Esophagus squamous epithelium (tissue), 4 donors: ENCODE data around the gene DERL3.

Source experiments
- POLR2A ChIP-seq, 4 donors: fragments of 450-650 bp; IDR thresholded peaks; one replicate each; pipeline ENCODE4 v1.6.1; 2017; ENCODE audit warnings: antibody characterized with exemption in 4 of 4, mild to moderate bottlenecking in 4 of 4, moderate library complexity in 3 of 4
- TF ChIP-seq, protein P1 (sequence below), 6 experiments: fragments of 450-650 bp in 4 of 6; fragments of 200-600 bp in 2 of 6; sonication (generic) in 2 of 6; IDR thresholded peaks; one replicate each; pipeline ENCODE4 v1.5.1; 2016 to 2019; ENCODE audit warnings: antibody characterized with exemption in 6 of 6, mild to moderate bottlenecking in 4 of 6, moderate library complexity in 4 of 6

GRCh38 chr22:23823331-23823791 is 15.4 kb downstream of the DERL3 start:
- TF ChIP-seq, protein P1, sequence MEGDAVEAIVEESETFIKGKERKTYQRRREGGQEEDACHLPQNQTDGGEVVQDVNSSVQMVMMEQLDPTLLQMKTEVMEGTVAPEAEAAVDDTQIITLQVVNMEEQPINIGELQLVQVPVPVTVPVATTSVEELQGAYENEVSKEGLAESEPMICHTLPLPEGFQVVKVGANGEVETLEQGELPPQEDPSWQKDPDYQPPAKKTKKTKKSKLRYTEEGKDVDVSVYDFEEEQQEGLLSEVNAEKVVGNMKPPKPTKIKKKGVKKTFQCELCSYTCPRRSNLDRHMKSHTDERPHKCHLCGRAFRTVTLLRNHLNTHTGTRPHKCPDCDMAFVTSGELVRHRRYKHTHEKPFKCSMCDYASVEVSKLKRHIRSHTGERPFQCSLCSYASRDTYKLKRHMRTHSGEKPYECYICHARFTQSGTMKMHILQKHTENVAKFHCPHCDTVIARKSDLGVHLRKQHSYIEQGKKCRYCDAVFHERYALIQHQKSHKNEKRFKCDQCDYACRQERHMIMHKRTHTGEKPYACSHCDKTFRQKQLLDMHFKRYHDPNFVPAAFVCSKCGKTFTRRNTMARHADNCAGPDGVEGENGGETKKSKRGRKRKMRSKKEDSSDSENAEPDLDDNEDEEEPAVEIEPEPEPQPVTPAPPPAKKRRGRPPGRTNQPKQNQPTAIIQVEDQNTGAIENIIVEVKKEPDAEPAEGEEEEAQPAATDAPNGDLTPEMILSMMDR (IDR thresholded peaks at IDR 0.05): no peak
- no peak for TF ChIP-seq POLR2A (IDR thresholded peaks at IDR 0.05)
